MCF 10A (cell line): ENCODE results near the gene CLEC16A. TPM values are rescaled to one million over a fixed set of nuclear protein-coding genes. Genes with fewer than 3 reads are reported as not detected.
A peak's percentile ranks its signal among the peaks of the same experiment; 100 is the strongest.
"Not testable (repeated sequence)": the region's sequence is repeated elsewhere in the genome, so short reads cannot be mapped to it uniquely, and the experiment has no call there.

Source experiments
- BruUV-seq: library from RNA; stranded (reverse); fragments of 400-500 nt; replicated peaks from 2 replicates; lab custom pipeline; 2021; lab: Mats Ljungman, UMichigan
- CTCF ChIA-PET: fragments of 300-600 bp; sonication (Branson Sonifier 250); formaldehyde crosslinking; extraction: SDS; loops from one replicate; lab custom pipeline; 2021; ENCODE audit warnings: antibody characterized with exemption, inconsistent platforms; lab: Yijun Ruan, JAX
- POLR2A ChIA-PET: fragments of 300-600, 350-650 bp; sonication (Branson Sonifier 250); formaldehyde crosslinking; extraction: SDS; loops from one replicate; lab custom pipeline; 2020; ENCODE audit warnings: antibody characterized with exemption, inconsistent platforms; lab: Yijun Ruan, JAX
- DNase-seq: peaks from one replicate; pipeline ENCODE4 v3.0.0-alpha.2; 2018; ENCODE audit not compliant: unreplicated experiment
- H3K27ac Mint-ChIP-seq: one replicate; pipeline ENCODE4 v1.8.0; 2022; ENCODE audit warnings: mild to moderate bottlenecking, low read depth, mixed read lengths; ENCODE audit not compliant: unreplicated experiment
- H3K27me3 Mint-ChIP-seq: one replicate; pipeline ENCODE4 v1.8.0; 2022; ENCODE audit warnings: mixed read lengths; ENCODE audit not compliant: insufficient read depth, unreplicated experiment
- H3K36me3 Mint-ChIP-seq: one replicate; pipeline ENCODE4 v1.8.0; 2022; ENCODE audit warnings: mild to moderate bottlenecking, moderate library complexity, mixed read lengths; ENCODE audit not compliant: insufficient read depth, unreplicated experiment
- H3K4me1 Mint-ChIP-seq: one replicate; pipeline ENCODE4 v1.8.0; 2022; ENCODE audit warnings: mixed read lengths; ENCODE audit not compliant: insufficient read depth, unreplicated experiment
- H3K4me3 Mint-ChIP-seq: one replicate; pipeline ENCODE4 v1.8.0; 2022; ENCODE audit warnings: mild to moderate bottlenecking, moderate library complexity, mixed read lengths; ENCODE audit not compliant: unreplicated experiment
- H3K9me3 Mint-ChIP-seq: one replicate; pipeline ENCODE4 v1.8.0; 2022; ENCODE audit warnings: mixed read lengths; ENCODE audit not compliant: unreplicated experiment
- intact Hi-C: fragments of 100-400 bp; cut with micrococcal nuclease; formaldehyde crosslinking; loops from 2 replicates; pipeline ENCODE4 v1.14.1; 2022
- total RNA-seq: library from RNA; stranded (reverse); gene quantifications from 2 replicates; pipeline ENCODE4 v1.2.3, GENCODE V29; 2022
- TF ChIP-seq, protein P1 (sequence below): fragments of 200-600 bp; IDR thresholded peaks from one replicate; pipeline ENCODE4 v1.8.0; 2022; ENCODE audit warnings: antibody characterized with exemption, mild to moderate bottlenecking; ENCODE audit not compliant: unreplicated experiment

CLEC16A gene
- total RNA-seq, 1 experiment from 2014 or later: 32.4 TPM

DNA sequence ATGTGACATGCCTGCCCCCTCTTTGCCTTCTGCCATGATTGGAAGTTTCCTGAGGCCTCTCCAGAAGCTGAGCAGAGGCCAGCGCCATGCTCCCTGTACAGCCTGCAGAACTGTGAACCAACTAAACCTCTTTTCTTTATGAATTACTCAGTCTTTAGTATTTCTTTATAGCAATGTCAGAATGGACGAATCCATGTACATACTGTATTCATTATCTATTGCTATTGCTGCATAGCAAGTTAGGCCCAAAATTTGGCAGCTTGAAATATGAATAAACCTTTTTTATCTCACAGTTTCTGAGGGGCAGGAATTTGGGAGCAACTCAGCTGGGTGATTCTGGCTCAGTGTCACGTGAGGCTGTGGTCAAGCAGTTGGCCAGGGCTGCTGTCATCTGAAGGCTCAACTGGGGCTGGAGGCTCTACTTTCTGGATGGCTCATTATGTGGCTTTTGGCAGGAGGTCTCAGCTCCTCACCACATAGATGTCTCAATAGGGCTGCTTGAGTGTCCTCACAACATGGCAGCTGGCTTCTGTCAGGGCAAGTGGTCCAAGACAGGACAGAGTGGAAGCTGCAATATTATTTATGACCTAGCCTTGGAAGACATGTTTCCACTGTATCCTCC, 271.7 kb downstream of the CLEC16A start:
- Mint-ChIP-seq H3K4me3 (no peak overlapping the region), H3K9me3 (peaks cover 9% of the 10 kb centered on the region), H3K4me1 (no peaks in the 10 kb centered on the region), H3K27ac (no peak overlapping the region), H3K36me3 (no peaks in the 10 kb centered on the region), H3K27me3 (no peaks in the 10 kb centered on the region)
- no TSS peak for BruUV-seq
- DNase-seq: no peak
- intact Hi-C loops: no loop called here
- POLR2A ChIA-PET: interaction anchor here (0.6 kb wide), 1 partner anchor 18 kb away, joined by 3 read pairs; no protein-coding TSS in a partner anchor
- TF ChIP-seq, protein P1, sequence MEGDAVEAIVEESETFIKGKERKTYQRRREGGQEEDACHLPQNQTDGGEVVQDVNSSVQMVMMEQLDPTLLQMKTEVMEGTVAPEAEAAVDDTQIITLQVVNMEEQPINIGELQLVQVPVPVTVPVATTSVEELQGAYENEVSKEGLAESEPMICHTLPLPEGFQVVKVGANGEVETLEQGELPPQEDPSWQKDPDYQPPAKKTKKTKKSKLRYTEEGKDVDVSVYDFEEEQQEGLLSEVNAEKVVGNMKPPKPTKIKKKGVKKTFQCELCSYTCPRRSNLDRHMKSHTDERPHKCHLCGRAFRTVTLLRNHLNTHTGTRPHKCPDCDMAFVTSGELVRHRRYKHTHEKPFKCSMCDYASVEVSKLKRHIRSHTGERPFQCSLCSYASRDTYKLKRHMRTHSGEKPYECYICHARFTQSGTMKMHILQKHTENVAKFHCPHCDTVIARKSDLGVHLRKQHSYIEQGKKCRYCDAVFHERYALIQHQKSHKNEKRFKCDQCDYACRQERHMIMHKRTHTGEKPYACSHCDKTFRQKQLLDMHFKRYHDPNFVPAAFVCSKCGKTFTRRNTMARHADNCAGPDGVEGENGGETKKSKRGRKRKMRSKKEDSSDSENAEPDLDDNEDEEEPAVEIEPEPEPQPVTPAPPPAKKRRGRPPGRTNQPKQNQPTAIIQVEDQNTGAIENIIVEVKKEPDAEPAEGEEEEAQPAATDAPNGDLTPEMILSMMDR: no peak
- CTCF ChIA-PET: interaction anchor here (0.6 to 0.7 kb wide), 2 partner anchors 10 to 375 kb away, joined by 3 read pairs; no protein-coding TSS in a partner anchor

DNA sequence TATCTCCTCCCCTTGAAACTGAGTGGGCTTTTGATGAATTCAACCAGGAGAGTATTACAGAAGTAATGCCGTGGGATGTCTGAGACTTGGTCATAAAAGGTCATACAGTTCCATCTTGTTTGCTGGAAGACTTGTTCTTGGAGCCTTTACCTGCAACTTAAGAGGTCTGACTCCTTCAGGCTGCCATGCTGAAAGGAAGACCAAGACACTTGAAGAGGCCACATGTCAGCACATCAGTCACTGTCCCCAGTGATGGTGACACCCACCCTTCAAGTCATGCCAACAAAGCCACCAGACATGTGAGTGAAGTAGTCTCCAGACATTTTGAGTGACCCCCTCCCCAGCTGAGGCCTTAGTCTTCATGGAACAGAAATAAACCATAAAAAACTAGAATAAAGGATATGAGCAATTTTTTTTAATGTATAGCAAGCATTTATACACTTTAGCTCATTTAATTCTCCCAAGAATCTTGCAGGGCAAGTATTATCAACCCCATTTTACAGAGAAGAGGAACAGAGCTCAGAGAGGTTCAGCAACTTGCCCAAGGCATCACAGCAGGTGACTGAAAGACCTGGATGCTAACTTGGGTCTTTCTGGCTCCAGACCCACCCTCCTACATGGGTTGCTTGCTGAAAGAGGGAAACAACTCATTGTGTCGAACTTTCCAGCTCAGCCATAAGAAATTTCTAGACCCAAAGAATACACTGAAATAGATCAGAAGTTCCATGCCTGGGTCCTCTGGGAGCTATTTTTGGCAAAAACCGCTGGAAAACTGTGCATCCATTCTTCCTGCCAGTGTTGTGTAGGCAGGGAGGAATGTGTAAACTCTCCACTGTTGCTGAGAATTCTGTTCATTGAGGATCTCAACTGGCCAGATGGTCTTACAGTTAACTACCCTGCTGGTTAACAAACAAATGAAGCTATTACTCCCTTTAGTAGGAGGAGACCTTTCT, 273.6 kb downstream of the CLEC16A start:
- Mint-ChIP-seq H3K4me3 (no peak overlapping the region), H3K27me3 (no peaks in the 10 kb centered on the region), H3K9me3 (peaks cover 9% of the 10 kb centered on the region), H3K27ac (no peak overlapping the region), H3K36me3 (no peaks in the 10 kb centered on the region), H3K4me1 (no peaks in the 10 kb centered on the region)
- no peak for DNase-seq
- POLR2A ChIA-PET: interaction anchor here (0.6 kb wide), 1 partner anchor 984 kb away, joined by 3 read pairs; no protein-coding TSS in a partner anchor
- intact Hi-C loops: no loop called here
- CTCF ChIA-PET: interaction anchor here (0.6 to 0.9 kb wide), 5 partner anchors 8 to 253 kb away, joined by 3 to 4 read pairs (median 3); no protein-coding TSS in a partner anchor
- TF ChIP-seq, protein P1: no peak
- BruUV-seq: no TSS peak

DNA sequence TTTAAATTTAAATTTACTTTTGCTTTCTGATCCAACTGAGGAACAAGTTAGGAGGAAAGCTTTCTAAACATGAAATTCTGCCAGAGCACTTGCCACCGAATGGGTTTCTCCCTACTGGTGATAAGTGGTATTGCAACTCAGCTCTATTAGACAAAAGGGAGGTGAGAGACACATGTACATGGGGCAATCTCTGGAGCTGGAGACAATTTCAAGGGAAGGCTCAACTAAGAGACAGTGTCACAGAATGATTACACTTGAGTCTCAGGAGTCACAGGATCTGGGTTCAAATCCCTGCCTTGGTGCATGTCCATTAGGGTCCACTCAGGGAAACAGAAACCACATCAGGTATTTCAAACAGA, 274.2 kb downstream of the CLEC16A start:
- TF ChIP-seq, protein P1: peak; percentile 49
- no peak overlapping the region for H3K27ac Mint-ChIP-seq
- H3K4me1 Mint-ChIP-seq: no peaks in the 10 kb centered on the region
- ChIA-PET POLR2A (no interaction called here), CTCF (interaction anchor here (0.6 to 1.0 kb wide), 4 partner anchors 9 to 79 kb away, joined by 3 read pairs; no protein-coding TSS in a partner anchor)
- DNase-seq: no peak
- no TSS peak for BruUV-seq
- intact Hi-C loops: no loop called here
- H3K9me3 Mint-ChIP-seq: peaks cover 9% of the 10 kb centered on the region
- no peaks in the 10 kb centered on the region for H3K36me3 Mint-ChIP-seq
- no peaks in the 10 kb centered on the region for H3K27me3 Mint-ChIP-seq
- no peak overlapping the region for H3K4me3 Mint-ChIP-seq

DNA sequence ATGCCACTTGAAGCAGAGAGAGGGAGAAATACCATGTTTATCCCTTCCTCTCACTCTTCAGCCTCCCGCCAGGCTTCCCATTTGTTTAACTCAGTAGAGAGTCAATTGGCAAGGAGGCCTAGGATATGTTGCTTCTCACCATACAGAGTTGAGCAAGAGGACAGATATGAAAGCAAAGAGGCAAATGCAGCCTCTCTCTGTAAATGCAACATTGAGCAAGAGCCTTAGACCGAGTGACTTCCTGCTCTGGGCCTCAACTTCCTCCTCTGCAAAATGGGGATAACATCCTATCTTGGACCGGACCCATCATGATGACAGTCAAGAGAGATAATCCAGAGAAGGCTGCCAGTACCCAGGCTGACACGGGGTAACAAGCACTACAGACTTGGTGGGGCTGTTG, 274.8 kb downstream of the CLEC16A start:
- intact Hi-C loops: no loop called here
- POLR2A ChIA-PET: no interaction called here
- TF ChIP-seq, protein P1: no peak

DNA sequence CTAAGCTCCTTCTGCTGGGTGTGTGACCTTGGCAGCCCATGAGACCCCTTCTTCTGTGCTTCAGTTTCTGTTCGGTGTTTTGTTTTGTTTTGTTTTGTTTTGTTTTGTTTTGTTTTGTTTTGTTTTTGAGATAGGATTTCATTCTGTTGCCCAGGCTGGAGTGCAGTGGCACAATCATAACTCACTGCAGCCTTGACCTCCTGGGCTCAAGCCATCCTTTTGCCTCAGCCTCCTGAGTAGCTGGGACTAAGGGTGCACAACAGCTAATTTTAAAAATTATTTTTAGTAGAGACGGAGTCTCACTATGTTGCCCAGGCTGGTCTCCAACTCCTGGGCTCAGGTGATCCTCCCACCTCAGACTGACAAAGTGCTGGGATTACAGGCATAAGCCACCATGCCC, 276.1 kb downstream of the CLEC16A start:
- DNase-seq, CTCF ChIA-PET, H3K27ac Mint-ChIP-seq, POLR2A ChIA-PET, H3K9me3 Mint-ChIP-seq, H3K4me1 Mint-ChIP-seq, BruUV-seq, H3K27me3 Mint-ChIP-seq, H3K36me3 Mint-ChIP-seq, H3K4me3 Mint-ChIP-seq, intact Hi-C loops: not testable (repeated sequence)

More for the DNA sequence above, 274.8 kb downstream of the CLEC16A start:
- peaks cover 9% of the 10 kb centered on the region for H3K9me3 Mint-ChIP-seq
- CTCF ChIA-PET: interaction anchor here (0.7 to 1.0 kb wide), 3 partner anchors 10 to 133 kb away, joined by 3 read pairs; no protein-coding TSS in a partner anchor
- no peak for DNase-seq
- no TSS peak for BruUV-seq
- H3K27ac Mint-ChIP-seq: no peak overlapping the region
- H3K4me1 Mint-ChIP-seq: no peaks in the 10 kb centered on the region
- H3K36me3 Mint-ChIP-seq: no peaks in the 10 kb centered on the region
- H3K4me3 Mint-ChIP-seq: no peak overlapping the region
- H3K27me3 Mint-ChIP-seq: no peaks in the 10 kb centered on the region
